ENCODE results near the gene GRAMD1A.
A peak's percentile ranks its signal among the peaks of the same experiment; 100 is the strongest.
"Not testable (repeated sequence)": the region's sequence is repeated elsewhere in the genome, so short reads cannot be mapped to it uniquely, and the experiment has no call there.

The GRAMD1A gene

DNA sequence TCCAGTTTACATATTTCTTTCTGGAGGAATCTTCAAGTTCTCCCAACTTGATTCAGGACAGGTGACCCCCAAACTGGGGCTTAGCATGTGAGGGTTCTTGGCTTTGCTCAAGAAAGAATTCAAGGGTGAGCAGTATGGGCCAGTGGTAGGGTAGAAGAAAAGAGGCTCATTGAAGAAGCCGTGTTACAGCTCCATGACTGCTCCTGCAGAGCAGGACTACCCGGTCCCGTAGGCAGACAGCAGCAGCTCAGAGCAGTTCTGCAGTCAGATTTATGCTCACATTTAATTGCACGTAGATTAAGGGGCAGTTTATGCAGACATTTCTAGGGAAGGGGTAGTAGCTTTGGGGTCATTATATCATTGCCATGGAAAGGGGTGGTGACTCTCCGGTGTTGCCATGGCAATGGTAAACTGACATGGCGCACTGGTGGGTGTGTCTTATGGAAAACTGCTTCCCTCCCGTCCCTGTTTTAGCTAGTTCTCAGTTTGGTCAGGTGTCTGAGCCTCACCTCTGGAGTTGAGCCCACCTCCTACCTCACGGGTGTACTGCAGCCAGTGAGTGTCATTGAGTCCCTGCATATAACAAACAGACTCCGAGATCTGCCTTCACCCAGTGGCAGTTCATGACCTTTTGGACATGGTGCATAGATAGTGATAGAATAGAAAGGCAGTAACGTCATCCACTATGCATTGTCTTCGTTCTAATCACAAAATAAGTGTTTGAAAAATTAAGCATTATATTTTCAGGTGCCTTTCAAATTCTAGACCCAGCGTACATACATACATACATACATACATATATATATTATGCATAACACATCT lies 20.1 kb upstream of the GRAMD1A start:
- no peak for DNase-seq (ENCODE audit: low read depth)

DNA sequence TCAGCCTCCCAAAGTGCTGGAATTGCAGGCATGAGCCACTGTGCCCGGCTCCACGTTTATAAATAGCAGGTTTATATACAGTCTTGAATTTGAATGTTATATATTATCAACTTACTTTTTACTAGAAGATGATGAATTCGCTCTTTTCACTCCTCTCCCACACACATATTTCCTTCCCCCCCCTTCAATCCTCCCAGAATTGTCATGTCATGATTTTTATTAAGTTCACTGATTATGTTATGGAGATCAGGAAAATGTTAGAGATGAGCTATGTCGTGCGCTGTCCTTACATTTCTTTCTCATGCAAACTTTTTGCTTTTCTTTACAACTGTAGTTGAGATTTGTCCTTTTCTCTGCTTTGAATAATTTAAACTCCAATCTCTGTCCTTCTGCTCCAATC lies 17.8 kb upstream of the GRAMD1A start:
- DNase-seq (ENCODE audit: low read depth): no peak

DNA sequence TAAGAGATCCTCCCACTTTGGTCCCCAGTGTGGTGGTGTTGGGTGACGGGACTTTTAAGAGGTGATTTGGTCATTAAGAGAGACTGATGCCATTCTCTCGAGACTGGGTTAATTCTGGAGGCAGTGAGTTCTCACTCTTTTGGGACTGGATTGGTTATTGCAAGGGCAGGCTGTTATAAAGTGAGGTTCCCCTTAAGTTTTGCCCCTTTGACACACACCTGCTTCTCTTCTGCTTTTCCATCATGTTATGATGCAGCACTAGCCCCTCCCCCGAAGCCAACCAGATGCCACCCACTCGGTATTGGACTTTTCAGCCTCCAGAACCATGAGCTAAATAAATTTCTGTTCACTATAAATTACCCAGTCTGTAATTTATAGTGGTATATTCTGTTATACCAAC lies 16.3 kb upstream of the GRAMD1A start:
- no peak for DNase-seq (ENCODE audit: low read depth)

DNA sequence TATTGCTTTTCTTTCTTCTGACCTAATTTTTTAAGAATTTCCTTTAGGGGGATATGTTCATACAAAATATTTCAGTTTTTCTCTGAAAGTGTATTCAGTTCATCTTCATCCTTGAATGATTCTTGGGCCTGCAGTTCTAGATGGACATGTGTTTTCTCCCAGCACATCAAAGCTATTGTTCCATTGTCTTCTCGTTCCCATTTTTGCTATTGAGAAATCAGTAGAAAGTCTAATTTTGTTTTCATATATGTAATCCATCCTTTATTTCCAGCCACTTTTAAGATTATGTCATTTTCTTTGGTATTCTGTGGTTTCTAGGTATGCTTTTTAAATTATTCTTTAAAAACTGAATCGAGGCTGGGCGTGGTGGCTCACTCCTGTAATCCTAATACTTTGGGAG lies 15.8 kb upstream of the GRAMD1A start:
- DNase-seq (ENCODE audit: low read depth): no peak

DNA sequence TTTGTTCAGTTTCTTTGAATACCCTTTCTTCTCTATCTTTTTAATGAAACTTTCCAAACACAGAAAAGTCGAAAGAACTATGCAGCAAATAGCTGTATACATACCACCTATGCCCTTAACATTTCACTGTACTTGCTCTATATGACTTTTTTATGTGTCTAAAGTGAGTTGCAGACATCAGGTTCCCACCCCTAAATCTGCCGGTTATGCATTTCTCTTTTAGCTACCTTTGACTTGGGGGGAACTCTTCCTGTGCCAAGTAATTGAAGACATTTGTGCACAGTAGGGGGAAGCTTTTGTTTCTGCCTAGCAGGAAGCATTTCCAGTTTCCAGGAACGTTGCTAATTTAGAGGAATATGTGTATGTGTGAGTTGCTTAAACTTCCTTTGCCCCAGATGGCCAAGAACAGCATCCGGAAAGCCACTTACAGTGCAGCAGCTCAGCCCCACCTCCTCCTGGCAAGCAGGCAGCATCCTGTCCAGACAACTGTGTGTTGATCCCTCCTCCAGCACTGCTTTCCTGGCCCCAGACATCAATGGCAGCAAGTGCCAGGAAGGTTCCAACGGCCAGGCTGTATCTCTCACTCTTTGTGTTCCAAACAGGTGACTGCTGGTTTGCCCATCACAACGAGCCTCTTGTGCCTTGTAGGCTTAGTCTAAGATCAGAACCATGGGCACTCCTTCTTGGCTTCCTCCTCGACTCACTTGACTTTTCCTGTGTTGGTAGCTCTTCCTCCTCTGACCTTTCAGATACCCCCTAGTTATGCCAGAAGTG lies 14.7 kb upstream of the GRAMD1A start:
- DNase-seq (ENCODE audit: low read depth): no peak

DNA sequence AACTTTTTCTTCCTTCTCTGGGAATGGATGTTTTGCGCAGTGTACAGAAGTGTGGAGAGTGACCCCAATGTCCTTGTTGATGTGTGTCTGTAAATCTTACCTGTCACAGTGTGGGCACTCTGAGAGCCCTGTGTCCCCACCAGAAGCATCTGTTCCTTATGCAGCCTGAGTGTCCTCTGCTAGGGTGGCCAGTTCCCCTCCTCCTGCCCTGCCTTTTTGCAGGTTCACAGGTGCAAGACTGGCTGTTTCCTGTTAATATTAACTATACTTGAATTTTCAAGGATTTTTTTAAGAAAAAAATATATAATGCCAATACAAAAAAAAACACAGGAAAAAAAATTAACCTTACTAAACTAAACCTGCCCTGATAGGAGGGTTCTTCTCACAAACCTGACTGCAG lies 12.0 kb upstream of the GRAMD1A start:
- DNase-seq (ENCODE audit: low read depth): no peak

DNA sequence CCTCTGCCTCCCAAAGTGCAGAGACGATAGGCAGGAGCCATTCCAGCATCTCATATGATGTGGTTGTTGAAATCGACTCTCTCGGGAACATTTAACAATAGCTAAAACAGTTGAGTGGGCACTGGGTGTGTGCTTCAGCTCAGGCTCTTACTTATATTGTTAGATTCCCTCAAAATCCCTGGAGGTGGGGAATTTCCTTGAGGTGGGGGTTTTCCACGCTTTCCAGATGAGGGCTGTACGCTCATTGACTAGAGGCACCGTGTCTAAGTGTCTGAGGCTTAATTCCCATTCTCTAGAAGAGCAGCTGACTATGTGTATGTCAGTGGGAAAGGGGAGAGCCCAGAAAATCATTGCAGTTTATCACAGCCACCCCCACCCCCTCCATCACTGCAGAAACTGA lies 10.8 kb upstream of the GRAMD1A start:
- no peak for DNase-seq (ENCODE audit: low read depth)

DNA sequence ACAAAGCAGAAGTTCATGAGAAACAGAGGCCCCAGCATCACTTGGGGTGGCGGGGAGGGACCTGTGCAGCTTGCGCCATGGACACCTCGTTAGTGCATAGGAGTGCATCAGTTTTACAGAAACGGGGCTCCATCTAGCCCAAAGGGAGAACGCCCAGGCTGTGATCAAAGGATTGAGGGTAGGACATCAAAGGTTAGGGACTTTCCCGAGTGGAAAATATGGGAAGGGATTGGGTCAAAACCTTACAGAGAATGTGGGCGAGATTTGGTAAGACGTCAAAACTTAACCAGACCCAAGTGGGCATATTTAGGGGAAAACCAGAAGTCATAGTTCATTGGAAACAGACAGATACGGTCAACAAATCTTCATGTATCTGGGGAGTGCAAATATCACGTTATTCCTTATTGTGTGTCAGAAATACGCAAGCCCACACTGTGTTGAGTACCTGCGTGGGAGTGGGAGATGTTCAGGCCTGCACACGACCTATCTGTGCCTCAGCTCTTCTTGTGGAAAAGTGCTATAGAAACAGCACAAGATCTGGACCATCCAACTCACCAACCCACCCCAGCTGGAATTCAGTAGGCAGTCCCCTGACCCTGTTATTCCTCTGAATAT lies 9.4 kb upstream of the GRAMD1A start:
- no peak for DNase-seq (ENCODE audit: low read depth)

DNA sequence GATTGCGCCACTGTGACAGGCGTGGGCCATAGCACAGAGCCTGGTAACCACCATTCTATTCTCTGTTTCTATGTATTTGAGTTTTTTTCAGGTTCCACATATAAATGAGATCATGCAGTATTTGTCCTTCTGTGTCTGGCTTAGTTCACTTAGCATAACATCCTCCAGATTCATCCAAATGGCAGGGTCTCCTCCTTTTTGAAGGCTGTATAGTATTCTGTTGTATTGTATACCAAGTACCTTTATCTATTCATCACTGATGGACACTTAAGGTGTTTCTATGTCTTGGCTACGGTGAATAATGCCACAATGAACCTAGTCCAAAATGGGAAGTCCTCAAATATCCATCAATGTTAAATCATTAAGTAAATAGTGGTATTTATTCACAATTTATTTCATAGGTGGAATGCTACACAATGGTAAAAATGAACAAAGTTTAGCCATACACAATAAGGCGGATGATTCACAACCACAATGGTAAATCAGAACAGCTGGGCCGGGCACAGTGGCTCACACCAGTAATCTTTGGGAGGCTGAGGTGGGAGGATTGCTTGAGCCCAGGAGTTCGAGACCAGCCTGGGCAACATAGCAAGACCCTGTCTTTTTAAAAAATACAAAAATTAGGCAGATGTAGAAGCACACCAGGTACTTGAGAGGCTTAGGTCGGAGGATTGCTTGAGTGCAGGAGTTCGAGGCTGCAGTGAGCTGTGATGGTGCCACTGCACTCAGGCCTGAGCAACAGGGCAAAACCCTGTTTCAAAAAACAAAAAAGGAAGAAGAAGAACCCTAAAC lies 8.4 kb upstream of the GRAMD1A start:
- no peak for DNase-seq (ENCODE audit: low read depth)

DNA sequence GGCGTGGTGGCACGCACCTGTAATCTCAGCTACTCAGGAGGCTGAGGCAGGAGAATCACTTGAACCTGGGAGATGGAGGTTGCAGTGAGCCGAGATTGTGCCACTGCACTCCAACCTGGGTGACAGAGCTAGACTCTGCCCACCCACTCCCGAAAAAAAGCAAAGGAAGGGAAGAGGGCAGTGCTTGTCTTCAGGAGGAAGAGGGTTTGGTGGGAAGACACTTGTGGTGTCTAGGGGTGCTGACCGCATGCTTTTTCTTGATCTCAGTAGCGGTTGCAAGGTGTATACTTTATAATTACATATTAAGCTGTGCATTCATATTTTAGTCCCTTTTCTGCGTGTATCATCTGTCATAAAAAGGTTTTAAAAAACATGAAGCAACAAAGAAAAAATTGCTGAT lies 7.5 kb upstream of the GRAMD1A start:
- not testable (repeated sequence) for DNase-seq (ENCODE audit: low read depth)

DNA sequence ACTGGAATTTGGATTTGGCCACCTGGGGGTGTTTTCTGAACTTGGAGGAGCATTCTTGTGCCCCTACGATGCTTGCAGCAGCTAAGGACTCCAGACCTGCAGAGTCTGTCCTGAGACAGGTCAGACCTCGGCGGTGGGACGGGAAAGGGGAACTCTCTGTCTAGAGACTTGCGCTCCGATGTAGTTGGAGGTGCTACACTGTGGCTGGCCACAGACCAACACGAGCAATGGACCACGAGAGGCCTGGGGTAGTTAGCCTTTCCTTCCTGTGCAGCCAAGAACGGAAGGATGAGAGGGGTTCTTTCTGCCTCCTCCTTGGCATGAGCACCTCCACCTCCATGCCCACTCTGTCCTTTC lies 5.9 kb upstream of the GRAMD1A start:
- DNase-seq (ENCODE audit: low read depth): no peak

DNA sequence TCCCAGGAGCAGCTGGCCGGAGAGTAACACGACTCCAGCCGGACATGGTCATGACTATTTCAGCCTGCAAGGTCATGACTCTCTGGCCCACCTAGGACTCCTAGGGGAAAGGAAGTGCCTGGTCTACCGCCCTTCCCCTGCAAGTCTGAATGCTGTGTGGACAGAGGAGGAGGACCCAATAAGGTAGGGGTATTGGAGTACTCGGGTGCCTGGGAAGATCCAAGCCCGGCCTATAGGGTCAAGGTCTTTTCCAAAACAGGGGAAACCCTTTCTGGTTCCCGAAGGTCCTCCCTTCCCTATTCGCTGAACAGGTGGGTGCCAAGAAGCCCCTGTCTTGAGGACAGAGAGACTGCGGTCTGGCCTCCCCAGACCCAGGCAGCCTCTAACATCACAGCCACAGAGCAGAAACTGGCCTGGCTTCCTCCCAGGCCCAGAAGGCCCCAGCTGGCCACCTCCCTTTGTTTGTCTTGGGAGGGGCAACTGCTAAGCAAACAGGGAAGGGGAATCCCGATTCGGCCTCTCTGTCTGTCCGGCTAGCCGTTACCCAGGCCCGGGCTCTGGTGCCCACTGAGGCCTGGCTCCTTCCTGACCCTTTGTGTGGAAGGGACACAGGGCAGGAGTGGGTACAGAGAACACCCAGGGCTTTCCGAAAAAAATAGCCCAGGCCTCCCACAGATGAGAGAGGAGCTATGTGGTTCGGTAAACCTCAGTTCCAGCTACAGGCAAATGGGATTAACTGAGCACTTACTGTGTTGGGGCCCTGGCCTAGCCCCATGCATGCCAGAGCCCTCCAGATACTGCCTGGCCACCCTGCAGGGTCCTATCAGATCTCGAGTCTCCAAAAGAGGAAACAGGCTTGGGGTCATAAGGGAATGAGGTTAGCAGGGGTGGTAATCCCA lies 5.2 kb upstream of the GRAMD1A start:
- DNase-seq (ENCODE audit: low read depth): no peak

DNA sequence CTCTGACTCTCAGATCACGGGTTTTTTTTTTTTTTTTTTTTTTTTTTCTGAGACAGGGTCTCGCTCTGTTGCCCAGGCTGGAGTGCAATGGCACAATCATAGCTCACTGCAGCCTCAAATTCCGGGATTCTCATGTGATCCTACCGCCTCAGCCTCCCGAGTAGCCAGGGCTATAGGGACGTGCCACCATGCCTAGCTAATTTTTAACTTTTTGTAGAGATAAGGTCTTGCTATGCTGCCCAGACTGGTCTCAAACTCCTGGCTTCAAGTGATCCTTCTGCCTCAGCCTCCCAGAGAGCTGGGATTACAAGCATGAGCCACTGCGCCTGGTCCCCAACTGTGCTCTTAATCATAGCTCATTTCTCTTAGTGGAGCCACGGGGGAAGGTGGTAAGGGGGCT lies 4.6 kb upstream of the GRAMD1A start:
- no peak for DNase-seq (ENCODE audit: low read depth)

DNA sequence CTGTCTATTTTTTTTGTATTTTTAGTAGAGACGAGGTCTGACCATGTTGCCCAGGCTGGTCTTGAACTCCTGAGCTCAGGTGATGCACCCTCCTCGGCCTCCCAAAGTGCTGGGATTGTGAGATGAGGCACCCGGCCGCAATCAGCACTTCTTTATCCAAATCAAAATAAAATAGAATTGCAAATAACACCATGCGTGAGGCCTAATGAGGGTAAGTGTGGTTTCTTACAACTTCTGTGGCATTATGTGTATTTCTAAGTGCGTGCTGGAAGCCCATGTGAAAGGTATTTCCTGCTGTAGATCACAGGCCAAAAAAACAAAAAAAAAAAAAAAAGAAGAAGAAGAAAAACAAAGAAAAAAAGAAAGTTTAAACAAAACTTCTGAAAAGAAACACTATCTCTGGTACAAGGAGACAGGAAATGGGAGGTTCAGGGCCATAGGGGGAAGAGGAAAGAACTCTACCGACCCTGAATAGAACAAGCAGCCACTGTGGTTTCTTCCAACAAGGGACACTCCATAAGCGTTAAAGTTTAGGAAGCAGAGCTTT lies 3.0 kb upstream of the GRAMD1A start:
- no peak for DNase-seq (ENCODE audit: low read depth)

DNA sequence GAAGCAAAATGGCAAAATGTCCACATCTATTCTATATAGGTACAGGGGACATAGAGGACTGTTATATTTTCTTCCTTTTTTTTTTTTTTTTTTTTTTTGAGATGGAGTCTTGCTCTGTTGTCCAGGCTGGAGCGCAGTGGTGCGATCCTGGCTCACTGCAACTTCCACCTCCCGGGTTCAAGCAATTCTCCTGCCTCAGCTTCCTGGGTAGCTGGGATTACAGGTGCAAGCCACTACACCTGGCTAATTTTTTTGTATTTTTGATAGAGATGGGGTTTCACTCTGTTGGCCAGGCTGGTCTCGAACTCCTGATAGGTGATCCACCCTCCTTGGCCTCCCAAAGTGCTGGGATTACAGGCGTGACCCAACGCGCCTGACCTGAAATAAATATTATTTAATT lies 1.9 kb upstream of the GRAMD1A start:
- not testable (repeated sequence) for DNase-seq (ENCODE audit: low read depth)

DNA sequence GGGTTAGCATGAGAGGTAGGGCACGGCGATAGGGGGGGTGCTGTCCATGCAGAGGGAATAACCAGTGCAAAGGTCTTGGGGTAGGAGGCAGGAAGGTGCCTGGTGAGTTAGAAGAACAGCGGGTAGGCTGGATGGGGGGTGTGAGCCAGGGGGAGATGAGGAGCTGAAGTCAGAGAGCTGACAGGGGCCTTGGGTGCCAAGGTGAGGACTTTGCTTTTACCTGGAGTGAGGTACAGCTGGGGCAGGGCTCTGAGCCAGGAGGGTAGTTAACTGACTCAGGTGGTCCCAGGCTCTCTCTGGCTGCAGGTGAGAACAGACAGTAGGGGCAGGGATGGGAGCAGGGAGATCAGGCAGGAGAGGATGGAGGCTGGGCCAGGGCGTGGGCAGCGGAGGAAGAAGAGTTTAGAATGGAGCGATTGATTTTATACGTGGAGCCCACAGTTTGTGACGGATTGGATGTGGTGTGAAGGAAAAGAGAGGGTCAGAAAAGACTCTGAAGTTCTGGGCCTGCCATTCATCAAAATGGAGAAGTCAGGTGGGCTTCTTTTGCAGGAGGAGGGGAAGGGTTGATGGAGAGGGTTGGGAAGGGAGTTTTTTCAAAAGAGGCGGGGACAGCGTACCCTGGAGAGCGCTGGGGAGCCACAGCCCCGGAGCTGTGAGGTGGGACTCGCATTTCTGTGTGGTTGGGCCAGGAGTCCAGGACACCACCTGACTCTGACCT lies 1.2 kb upstream of the GRAMD1A start:
- no peak for DNase-seq (ENCODE audit: low read depth)

DNA sequence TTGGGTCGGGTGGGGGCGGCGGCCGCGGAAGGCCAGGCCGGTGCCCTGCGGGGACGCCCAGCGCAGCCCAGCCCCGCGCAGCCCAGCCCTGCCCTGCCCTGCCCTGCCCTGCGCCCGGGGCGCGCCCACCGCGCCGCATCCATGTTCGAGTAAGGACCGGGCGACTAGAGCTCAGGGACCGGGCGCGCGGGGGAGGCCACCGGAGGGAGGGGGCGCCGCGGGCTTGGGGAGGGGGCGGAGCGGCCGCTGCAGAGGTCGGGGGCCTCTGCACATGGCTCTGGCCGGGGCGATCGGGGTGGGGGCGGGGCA lies 169 bp downstream of the GRAMD1A start:
- no peak for DNase-seq (ENCODE audit: low read depth)

DNA sequence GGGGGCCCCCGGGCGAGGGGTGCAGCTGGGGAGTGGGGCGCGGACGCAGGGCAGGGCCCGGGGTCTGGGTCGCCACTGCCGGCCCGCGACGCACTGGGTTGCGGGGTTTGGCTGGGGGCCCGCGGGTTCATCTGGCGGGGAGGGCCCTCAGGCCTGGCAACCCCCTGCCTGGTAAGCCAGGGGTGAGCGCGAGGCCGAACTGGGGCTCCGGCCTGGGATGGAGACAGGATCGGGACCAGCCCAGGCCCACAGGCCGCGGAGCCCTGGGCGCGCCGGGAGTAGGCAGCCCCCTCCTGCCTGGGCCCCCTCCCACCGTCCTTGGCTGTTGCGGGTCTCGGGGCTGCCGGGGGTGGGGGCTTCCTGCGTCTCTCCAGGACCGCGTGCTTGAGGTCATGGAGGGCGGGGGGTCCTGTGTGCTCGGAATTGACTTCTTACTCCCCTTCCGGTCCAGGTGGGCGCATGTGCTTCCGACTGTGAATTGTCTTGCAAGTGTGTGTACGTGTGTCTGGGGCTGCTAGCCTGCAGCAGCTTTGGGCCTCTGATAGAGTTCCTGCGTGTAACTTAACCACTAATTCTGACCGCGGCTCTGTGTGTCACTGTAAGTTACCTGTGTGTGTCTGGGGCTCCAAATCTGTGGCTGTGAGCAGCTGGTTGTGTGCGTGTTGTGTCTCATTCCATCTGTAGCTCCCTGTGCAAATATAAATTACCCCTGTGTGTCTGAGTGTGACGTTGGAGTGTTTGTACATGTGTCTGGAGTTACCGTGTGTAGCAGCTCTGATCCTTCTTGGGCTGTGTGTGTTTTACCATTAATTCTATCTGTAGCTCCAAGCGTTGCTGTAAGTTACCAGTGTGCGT lies 751 bp downstream of the GRAMD1A start:
- DNase-seq (ENCODE audit: low read depth): peak; percentile 48

DNA sequence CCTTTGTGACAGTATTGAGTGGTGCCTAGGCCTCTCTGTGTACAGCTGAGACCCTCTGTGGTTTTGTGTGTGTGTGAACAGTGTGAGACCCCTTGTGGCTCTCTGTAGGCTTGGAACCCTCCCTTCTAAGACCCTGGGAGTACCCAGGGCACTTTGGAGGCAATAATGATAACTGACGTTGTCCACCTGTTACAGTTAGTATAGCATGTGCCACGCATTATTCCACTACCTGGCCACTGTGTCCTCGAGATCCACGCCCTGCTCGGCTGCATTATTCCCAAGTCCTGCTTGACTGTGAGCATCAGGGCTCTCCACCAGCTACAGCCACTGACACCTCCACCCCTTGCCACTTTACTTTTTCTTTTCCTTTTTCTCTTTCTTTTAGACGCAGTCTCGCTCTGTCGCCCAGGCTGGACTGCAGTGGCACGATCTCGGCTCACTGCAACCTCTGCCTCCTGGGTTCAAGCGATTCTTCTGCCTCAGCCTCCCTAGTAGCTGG lies 2.0 kb downstream of the GRAMD1A start:
- DNase-seq (ENCODE audit: low read depth): no peak

All from stimulated activated CD8-positive, alpha-beta memory T cell treated with anti-CD3 and anti-CD28 coated beads, Interleukin-4, amount 100 ng/mL, for 24 hours (primary cell).